Measurements from ENCODE around the gene GAK. TPM values are rescaled to one million over a fixed set of nuclear protein-coding genes. Genes with fewer than 3 reads are reported as not detected.
"Not testable (repeated sequence)": the region's sequence is repeated elsewhere in the genome, so short reads cannot be mapped to it uniquely, and the experiment has no call there.

The GAK gene
- 131 and 147 TPM in 2 replicates for total RNA-seq

DNA sequence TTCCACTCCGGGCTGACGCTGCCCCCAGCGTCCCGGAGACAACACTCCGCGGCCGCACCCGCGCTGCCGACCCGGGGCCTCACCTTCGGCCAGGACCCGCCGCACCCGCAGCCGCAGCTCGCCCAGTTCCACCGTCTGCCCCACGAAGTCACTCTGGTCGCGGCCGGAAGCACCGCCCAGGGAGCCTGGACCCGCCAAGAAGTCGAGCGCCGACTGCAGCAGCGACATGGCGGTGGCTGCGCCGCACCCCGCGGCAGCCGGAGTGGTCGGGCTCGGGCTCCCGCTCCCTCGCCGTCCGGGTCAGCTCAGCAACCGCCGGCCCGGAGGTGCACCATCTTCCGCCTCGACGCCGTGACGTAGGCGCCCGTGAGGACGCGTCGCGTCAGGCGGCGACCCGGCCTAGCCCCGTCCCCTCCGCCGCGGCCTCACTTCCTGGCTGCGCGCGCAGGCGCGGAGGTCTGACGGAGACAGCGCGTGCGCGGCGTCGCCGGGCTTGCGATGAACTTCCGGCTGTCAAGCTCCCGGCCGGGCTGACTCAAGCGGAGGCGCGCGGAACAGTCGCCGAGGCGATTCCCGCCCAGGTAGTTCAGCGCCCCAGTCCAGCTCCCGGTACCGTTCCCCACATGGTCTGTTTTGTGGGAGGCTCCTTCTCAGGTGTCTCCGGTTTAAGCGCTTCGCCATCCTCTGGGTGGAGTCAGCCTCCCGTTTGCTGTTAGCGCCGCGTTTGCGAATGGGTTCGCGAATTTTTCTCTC, at the start of gene GAK, which contains the start of gene TMEM175:
GAK (minus strand) TSS at position 357 of the 753 bp plus-strand sequence; CDS start at position 228, 129 bp downstream.
TMEM175 (plus strand) TSS at position 501 of the 753 bp plus-strand sequence. CDS start 15,280 bp downstream, outside the sequence.
- H3K4me3 Mint-ChIP-seq, result peak within 1 kb of the TSS; percentile 99
- peak within 1 kb of the TSS; percentile 95 for H3K27ac Mint-ChIP-seq
- H3K36me3 Mint-ChIP-seq (ENCODE audit: low read depth), result no peaks in the 10 kb centered on the region

DNA sequence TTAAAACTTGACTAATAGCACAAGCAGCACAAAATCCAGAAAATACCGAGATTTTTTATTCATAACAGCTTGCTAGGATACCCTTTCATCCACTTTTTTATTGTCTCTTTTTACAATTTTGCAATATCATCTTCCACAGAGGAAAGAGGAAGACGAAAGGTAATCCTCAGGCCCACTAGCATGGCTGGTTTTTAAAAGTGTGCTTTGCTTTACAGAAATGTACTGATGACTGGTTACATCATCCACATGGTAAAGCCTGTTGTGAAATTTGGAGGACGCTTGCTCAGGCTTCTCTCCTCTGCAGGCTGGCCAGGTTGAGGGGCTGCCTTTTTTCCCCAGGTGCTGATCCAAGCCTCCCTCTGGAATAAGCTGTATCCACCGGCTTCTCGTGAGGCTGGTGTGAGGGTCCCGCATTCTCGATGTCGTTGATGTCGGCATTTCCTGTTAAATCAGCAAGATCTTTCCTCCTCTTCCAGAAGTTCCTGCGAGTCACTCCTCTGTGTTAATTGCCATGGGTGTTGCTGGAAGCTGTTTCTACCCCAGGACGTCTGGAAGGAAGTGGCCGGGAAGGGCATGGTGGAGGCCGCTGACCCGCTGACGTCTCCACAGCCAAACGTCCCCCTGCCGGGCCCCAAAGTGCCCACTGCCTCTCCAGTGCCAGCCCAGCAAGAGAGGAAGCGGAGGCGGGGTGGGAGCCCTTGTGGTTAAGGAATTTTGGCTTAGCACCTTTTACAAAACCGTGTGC, 47.0 kb upstream of the GAK start:
- H3K4me3 Mint-ChIP-seq, result no peak overlapping the region
- H3K4me1 Mint-ChIP-seq, result peaks cover 3% of the 10 kb centered on the region
- no peak for DNase-seq
- no peaks in the 10 kb centered on the region for H3K27me3 Mint-ChIP-seq
- no peaks in the 10 kb centered on the region for H3K9me3 Mint-ChIP-seq
- H3K36me3 Mint-ChIP-seq (ENCODE audit: low read depth), result no peaks in the 10 kb centered on the region
- intact Hi-C loops (cut with micrococcal nuclease), result no loop called here
- no peak overlapping the region for H3K27ac Mint-ChIP-seq

More for the DNA sequence above, at the start of gene GAK, which contains the start of gene TMEM175:
- intact Hi-C loops (cut with micrococcal nuclease), result loop anchor here (1.0 to 5.0 kb wide), 6 partner anchors 15 to 257 kb away; partner anchors contain the start of genes ATP5ME, FGFRL1, IDUA and MYL5
- DNase-seq, result peak; percentile 100
- Mint-ChIP-seq H3K9me3 (no peaks in the 10 kb centered on the region), H3K27me3 (no peaks in the 10 kb centered on the region), H3K4me1 (peaks cover 40% of the 10 kb centered on the region)

GRCh38 chr4:976016-976415, 43.9 kb upstream of the GAK start:
- H3K27me3 Mint-ChIP-seq; intact Hi-C loops (cut with micrococcal nuclease); H3K27ac Mint-ChIP-seq; H3K9me3 Mint-ChIP-seq; H3K4me1 Mint-ChIP-seq; DNase-seq; H3K36me3 Mint-ChIP-seq (ENCODE audit: low read depth); H3K4me3 Mint-ChIP-seq: not testable (repeated sequence)

DNA sequence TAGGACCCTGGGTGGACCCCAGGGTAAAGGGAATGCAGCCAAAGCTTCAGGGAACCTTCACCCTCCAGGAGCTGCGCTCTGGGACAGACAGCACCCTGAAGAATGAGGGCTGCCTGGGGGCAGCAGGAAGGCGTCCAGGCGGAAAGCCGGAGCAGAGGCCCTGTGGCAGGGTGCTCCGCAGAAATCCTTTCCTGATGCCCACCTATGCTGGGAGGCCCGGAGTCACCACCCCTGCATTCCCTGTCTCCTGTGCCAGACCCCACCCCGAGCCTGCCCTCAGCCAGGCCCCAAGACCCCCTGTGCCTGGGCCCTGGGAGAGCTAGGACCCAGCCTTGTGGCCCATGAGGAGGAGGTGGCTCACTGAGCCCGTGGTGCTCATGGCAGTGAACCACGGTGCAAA, 42.6 kb upstream of the GAK start:
- Mint-ChIP-seq H3K4me3 (no peak overlapping the region), H3K27ac (no peak overlapping the region), H3K27me3 (no peaks in the 10 kb centered on the region), H3K36me3 (ENCODE audit: low read depth) (no peaks in the 10 kb centered on the region), H3K9me3 (no peaks in the 10 kb centered on the region), H3K4me1 (peaks cover 5% of the 10 kb centered on the region)
- DNase-seq, result no peak
- intact Hi-C loops (cut with micrococcal nuclease), result no loop called here

GRCh38 chr4:973431-974397, 41.6 kb upstream of the GAK start, which contains the start of gene DGKQ:
DGKQ (minus strand) TSS chr4:973569; CDS start chr4:973482, 87 bp downstream.
- no peaks in the 10 kb centered on the region for H3K9me3 Mint-ChIP-seq
- DNase-seq, result peak; percentile 95
- peak within 1 kb of the TSS; percentile 67 for H3K4me3 Mint-ChIP-seq
- H3K27me3 Mint-ChIP-seq, result no peaks in the 10 kb centered on the region
- intact Hi-C loops (cut with micrococcal nuclease), result loop anchor here (1.0 kb wide), 4 partner anchors 13 to 192 kb away; no protein-coding TSS in a partner anchor
- peaks cover 5% of the 10 kb centered on the region for H3K4me1 Mint-ChIP-seq
- no peak within 1 kb of the TSS for H3K27ac Mint-ChIP-seq
- H3K36me3 Mint-ChIP-seq (ENCODE audit: low read depth), result no peaks in the 10 kb centered on the region

- Mint-ChIP-seq H3K27ac (no peak overlapping the region), H3K36me3 (ENCODE audit: low read depth) (no peaks in the 10 kb centered on the region), H3K9me3 (no peaks in the 10 kb centered on the region), H3K4me3 (peak overlapping the region; percentile 67), H3K27me3 (no peaks in the 10 kb centered on the region), H3K4me1 (peaks cover 5% of the 10 kb centered on the region)
- intact Hi-C loops (cut with micrococcal nuclease), result loop anchor here (1.0 kb wide), 5 partner anchors 13 to 192 kb away; no protein-coding TSS in a partner anchor
- DNase-seq, result peak; percentile 88
Observed at GRCh38 chr4:972651-973424, 40.7 kb upstream of the GAK start.

DNA sequence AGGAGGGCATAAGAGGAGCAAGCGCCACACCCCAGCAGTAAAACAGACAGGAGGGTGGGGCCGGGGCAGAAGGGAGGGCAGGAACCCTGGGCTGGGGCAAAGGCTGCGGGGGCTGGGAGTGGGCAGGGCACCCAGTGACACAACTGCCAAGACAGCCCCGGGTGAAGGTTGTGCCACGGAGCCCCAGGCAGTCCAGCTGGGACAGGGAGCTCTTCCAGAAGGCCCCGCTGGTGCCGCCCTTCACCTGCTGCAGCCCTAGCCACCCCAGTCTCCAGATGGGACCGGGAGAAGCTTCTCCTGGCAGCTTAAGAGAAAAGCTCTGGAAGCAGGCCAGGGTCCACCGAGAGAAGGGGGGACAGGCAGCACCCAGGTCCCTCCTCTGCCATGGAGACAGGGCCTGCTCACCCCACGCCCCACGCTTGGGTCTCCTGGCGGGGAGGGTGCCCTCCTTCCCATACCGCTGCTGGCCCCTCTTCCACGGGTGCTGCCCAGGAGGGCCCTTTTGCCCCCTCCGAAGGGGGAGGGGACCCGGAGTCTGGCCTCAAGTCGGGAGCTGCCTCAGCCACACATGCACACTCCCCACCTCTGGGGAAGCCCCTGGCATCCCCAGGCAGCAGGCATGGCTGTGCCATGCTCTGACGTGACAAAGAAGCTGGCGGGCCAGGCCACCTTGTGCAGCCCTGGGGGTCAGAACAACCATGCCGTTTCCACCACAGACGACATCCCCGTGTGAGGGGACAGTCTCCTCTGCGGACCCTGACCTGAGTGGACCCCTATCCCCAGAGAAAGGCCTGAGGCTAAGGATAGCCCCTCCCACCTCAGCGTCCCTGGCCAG, 39.8 kb upstream of the GAK start:
- no peaks in the 10 kb centered on the region for H3K36me3 Mint-ChIP-seq (ENCODE audit: low read depth)
- no peak overlapping the region for H3K27ac Mint-ChIP-seq
- no peaks in the 10 kb centered on the region for H3K9me3 Mint-ChIP-seq
- no peak for DNase-seq
- peak overlapping the region; percentile 40 for H3K4me3 Mint-ChIP-seq
- intact Hi-C loops (cut with micrococcal nuclease), result loop anchor here (1.0 kb wide), 1 partner anchor 39 kb away; no protein-coding TSS in a partner anchor
- no peaks in the 10 kb centered on the region for H3K27me3 Mint-ChIP-seq
- peaks cover 5% of the 10 kb centered on the region for H3K4me1 Mint-ChIP-seq

- no peak for DNase-seq
- H3K4me1 Mint-ChIP-seq, result peaks cover 2% of the 10 kb centered on the region
- H3K36me3 Mint-ChIP-seq (ENCODE audit: low read depth), result peaks cover under 1% of the 10 kb centered on the region
- no peaks in the 10 kb centered on the region for H3K27me3 Mint-ChIP-seq
- H3K27ac Mint-ChIP-seq, result no peak overlapping the region
- H3K4me3 Mint-ChIP-seq, result peak overlapping the region; percentile 40
- intact Hi-C loops (cut with micrococcal nuclease), result no loop called here
- no peaks in the 10 kb centered on the region for H3K9me3 Mint-ChIP-seq
Observed at GRCh38 chr4:970854-971520, 38.9 kb upstream of the GAK start.

GRCh38 chr4:970046-970745, 38.1 kb upstream of the GAK start:
- DNase-seq, result no peak
- intact Hi-C loops (cut with micrococcal nuclease), result no loop called here
- Mint-ChIP-seq H3K36me3 (ENCODE audit: low read depth) (peaks cover 2% of the 10 kb centered on the region), H3K4me3 (no peak overlapping the region), H3K27me3 (no peaks in the 10 kb centered on the region), H3K4me1 (peaks cover 2% of the 10 kb centered on the region), H3K9me3 (no peaks in the 10 kb centered on the region), H3K27ac (no peak overlapping the region)

DNA sequence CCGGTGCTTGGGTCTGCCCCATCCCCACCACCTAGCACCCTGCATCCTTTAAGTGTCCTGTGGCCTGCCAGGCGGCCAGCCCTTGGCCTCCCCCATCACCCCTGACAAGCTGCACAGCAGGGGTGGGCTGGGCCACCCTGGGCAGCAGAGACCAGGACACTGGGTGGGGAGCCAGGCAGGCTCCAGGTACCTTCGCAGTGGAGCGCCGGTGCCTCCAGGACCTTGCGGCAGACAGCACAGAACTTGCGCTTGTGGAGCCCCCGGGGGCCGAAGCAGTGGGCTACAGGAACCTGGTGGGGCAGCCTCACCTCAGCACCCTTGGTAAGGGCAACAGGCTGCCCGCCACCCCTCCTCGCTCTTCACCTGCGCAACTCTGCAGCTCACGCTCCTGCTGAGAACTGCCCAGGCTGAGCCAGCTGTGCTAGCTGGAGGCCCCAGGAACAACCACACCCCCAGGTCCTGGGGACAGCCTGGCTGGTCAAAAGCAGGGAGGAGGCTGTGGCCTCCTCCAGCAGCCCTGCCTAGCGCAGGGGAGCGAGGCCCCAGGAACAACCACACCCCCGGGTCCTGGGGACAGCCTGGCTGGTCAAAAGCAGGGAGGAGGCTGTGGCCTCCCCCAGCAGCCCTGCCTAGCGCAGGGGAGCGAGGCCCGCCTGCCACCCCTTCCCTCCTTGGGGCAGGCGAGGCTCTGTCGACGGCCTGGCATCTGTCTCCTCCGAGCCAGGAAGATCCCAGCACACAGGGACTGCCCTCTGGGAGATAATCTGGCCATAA, 36.7 kb upstream of the GAK start:
- no peak overlapping the region for H3K27ac Mint-ChIP-seq
- DNase-seq, result no peak
- H3K4me1 Mint-ChIP-seq, result peaks cover 2% of the 10 kb centered on the region
- no peak overlapping the region for H3K4me3 Mint-ChIP-seq
- intact Hi-C loops (cut with micrococcal nuclease), result no loop called here
- H3K9me3 Mint-ChIP-seq, result no peaks in the 10 kb centered on the region
- H3K27me3 Mint-ChIP-seq, result no peaks in the 10 kb centered on the region
- peaks cover 2% of the 10 kb centered on the region for H3K36me3 Mint-ChIP-seq (ENCODE audit: low read depth)

DNA sequence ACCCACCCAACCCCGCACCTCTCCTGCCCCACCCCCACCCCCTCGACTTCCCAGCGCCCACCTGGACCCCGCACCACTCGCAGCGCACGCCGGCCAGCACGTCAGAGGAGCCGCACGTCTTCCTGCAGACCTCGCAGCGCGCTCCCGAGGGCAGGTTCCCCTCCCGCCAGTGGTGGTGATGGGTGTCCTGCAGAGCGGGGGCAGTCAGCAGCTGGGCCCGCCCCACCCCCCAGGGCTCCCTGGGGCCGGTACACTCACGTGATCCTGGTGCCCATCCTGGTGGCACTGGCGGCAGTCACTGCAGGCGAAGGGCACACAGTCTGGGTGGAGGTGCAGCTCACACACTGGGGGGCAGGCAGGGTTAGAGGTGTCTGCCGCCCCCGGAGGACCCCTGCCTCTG, 36.1 kb upstream of the GAK start:
- intact Hi-C loops (cut with micrococcal nuclease), result no loop called here
- peaks cover 2% of the 10 kb centered on the region for H3K4me1 Mint-ChIP-seq
- peaks cover 2% of the 10 kb centered on the region for H3K36me3 Mint-ChIP-seq (ENCODE audit: low read depth)
- H3K27ac Mint-ChIP-seq, result no peak overlapping the region
- H3K4me3 Mint-ChIP-seq, result no peak overlapping the region
- no peaks in the 10 kb centered on the region for H3K9me3 Mint-ChIP-seq
- DNase-seq, result no peak
- no peaks in the 10 kb centered on the region for H3K27me3 Mint-ChIP-seq
